AG09319 (cell line): Measurements from ENCODE around the gene IL6ST.
A peak's percentile ranks its signal among the peaks of the same experiment; 100 is the strongest.

Experiments
- DNase-seq: peaks from one replicate; pipeline ENCODE4 v3.0.0-alpha.2; 2010; ENCODE audit warnings: low read depth; ENCODE audit errors: extremely low read depth
- TF ChIP-seq, protein P1 (sequence below): IDR thresholded peaks from 2 replicates; pipeline ENCODE4 v1.5.1; 2011; ENCODE audit warnings: low read depth, mild to moderate bottlenecking, inconsistent platforms, low read length, moderate library complexity

The IL6ST gene

DNA sequence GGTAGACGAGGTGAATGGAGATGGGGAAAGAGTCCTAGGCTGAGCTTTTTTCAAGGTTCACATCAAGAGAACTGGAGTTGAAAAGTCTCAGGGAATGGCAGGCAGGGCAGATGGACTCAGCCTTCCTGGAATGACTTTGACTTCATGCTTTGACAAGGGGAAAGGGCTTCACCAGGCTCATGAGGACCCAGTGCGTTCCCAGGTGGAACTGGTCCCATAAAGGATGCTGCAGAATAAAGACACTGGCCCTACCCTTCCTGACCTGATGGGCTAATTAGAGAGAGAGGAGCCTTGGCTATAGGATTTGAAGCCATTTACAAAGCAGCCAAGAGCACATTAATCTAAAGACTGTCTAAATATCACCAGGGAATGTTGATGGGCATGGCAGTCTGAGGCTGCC is 79.8 kb downstream of the IL6ST start:
- TF ChIP-seq, protein P1, sequence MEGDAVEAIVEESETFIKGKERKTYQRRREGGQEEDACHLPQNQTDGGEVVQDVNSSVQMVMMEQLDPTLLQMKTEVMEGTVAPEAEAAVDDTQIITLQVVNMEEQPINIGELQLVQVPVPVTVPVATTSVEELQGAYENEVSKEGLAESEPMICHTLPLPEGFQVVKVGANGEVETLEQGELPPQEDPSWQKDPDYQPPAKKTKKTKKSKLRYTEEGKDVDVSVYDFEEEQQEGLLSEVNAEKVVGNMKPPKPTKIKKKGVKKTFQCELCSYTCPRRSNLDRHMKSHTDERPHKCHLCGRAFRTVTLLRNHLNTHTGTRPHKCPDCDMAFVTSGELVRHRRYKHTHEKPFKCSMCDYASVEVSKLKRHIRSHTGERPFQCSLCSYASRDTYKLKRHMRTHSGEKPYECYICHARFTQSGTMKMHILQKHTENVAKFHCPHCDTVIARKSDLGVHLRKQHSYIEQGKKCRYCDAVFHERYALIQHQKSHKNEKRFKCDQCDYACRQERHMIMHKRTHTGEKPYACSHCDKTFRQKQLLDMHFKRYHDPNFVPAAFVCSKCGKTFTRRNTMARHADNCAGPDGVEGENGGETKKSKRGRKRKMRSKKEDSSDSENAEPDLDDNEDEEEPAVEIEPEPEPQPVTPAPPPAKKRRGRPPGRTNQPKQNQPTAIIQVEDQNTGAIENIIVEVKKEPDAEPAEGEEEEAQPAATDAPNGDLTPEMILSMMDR = no peak
- no peak for DNase-seq

DNA sequence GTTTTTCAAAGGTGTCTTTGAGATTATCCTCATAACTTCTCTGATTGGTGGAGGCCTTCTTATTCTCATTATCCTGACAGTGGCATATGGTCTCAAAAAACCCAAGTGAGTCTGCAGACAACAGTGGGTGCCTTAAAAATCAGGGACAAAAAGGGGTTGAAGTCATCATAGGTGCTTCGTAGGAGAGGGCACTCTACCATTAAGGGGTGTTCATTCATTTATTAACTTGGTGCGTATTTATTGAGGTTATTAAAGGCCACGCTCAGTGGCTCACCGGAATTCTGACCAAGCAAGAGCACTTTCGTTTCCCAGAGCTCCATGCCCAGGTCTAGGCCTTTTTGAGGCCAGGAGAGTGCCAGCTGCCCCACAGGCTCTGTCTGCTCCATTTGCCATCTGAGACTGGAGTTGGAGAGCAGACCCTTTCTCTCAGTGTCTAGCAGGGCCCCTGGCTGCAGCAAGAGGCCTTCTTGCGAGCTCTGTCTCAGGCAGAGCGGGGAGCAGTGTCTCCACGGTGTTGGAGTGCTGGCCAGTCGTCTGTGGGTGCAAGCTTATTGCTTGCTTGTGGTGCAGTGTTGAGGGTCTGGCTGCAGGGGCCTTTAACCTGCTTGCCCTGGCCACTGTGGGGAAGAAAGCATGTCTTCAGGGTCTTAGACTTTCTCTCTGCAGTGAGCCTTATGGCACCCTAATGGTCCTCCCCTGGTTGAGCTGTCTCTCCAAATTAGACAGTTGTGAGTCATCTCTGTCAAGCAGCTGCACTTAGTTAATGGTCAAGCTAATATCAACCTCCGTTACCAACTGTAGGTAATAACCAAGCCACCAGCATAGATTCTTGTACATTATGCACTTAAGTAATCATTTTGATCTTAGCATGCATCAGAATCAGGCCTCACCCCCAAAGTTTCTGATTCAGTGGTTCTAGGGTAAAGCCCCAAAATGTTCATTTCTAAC is 81.0 kb downstream of the IL6ST start:
- no peak for DNase-seq
- TF ChIP-seq, protein P1 = no peak

DNA sequence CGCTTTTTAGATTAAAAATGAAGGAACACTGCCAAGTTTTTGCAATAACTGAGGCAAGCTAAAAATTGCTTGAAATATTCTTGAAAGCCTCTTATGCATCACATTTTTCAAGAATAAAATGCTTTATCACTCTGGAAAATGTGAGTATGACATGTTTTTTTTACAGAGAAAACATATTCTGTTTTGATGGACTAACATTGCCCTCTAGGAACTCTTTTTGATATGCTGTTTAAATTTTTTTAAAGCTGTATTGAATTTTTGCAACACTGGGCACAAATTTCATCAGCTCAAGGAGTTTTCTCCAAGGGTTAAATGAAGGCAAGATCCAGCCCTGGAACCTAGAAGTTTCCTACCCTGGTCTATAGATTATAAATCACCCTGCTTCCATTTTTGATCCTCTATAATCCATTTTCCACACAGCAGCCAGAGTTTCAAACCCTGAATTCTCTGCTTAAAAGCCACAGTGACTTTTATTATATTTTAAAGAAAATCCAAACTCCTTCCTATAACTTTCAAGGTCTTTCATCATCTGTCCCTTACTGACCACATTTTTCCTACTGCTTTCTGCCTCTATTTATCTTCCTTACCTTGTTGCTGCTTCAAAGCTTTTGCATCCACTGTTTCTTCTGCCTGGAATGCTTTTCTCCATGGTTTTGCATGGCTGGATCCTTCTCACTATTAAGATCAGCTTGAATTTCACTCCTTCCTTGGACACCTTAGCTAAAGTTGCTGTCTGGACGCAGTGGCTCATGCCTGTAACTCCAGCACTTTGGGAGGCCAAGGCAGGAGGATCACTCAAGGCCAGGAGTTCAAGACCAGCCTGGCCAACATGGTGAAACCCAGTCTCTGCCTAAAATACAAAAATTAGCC is 82.7 kb downstream of the IL6ST start:
- peak; percentile 28 for DNase-seq

DNA sequence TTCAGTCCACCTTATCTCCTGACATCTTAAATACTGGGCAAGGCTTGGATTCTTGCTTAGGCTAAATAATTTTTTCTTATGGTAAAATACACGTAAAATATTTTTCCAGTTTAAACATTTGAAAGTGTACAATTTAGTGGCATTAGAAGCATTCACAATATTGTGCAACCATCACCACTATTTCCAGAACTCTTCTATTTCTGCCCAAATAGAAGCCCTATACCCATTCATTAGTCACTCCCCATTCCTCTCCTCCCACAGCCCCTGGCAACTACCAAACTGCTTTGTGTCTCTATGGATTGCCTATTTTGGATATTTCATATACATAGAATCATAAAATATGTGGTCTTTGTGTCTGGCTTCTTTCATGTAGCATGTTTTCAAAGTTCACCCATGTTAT is 86.0 kb downstream of the IL6ST start:
- TF ChIP-seq, protein P1 = no peak

More for the DNA sequence above, 82.7 kb downstream of the IL6ST start:
- TF ChIP-seq, protein P1 = no peak; the same call in none of the 2 replicates

DNA sequence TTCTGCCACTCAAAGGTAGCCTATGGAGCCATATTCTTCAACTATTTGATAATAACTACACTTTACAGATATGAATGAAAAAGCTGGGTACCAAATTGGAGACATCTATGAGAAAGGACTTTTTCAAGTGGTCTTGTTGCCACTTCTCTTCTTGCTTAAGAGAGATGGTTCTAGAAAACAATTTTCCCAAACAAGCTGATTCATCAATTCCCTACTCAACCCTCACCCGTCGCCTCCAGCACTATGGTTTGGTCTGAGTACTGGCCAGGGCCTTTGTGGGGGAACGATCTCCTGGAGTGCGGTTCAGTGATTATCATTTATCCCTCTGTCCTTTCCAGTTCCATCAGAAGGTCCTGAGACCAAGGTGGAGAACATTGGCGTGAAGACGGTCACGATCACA is 86.8 kb downstream of the IL6ST start:
- TF ChIP-seq, protein P1 = no peak
- no peak for DNase-seq

More for the DNA sequence above, 86.0 kb downstream of the IL6ST start:
- DNase-seq = no peak

DNA sequence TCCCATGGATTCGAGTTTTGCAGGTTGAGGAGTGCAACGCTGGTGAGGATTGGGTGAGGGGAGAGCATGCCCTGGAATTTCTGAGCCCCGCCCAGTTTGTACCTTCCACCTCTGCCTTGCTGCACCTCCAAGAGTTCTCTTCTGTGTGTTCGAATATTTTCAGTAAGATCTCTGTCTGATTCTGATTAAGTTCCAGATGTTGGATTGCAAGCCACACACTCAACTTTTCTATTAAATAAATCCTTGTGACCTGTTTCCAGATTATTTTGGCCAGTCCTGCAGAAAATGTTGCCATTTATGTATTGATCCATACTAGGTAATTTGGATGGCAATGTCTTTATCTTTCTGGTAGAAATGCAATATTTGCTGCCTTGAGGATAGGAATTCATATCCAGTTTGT is 89.5 kb downstream of the IL6ST start:
- TF ChIP-seq, protein P1 = no peak
- no peak for DNase-seq
